AG04450 (cell line): Measurements from ENCODE around the gene TMEM154. TPM values are rescaled to one million over a fixed set of nuclear protein-coding genes. Genes with fewer than 3 reads are reported as not detected.

Experiments
- CTCF ChIA-PET: fragments of 300-600, 350-600 bp; formaldehyde crosslinking; extraction: SDS; loops from one replicate; lab custom pipeline; 2022; ENCODE audit warnings: antibody characterized with exemption, inconsistent platforms; lab: Charles Lee
- POLR2A ChIA-PET: fragments of 350-600 bp; formaldehyde crosslinking; extraction: SDS; loops from one replicate; lab custom pipeline; 2021; ENCODE audit warnings: antibody characterized with exemption, inconsistent platforms; lab: Yijun Ruan, JAX
- DNase-seq: peaks from one replicate; pipeline ENCODE4 v3.0.0-alpha.2; 2011; ENCODE audit warnings: low read depth, low spot score
- H3K27ac ChIP-seq: one replicate; pipeline ENCODE4 v1.5.1; 2012; ENCODE audit warnings: low read depth, low read length, control low read depth
- H3K27me3 ChIP-seq: one replicate; pipeline ENCODE4 v1.6.0; 2012; ENCODE audit warnings: low read length; ENCODE audit not compliant: control insufficient read depth, insufficient read depth
- H3K4me3 ChIP-seq: 2 replicates; pipeline ENCODE4 v1.5.1; 2011; ENCODE audit warnings: mild to moderate bottlenecking, low read depth, low read length, control low read depth
- H3K9me3 ChIP-seq: 2 replicates; pipeline ENCODE4 v1.5.1; 2012; ENCODE audit warnings: low read length; ENCODE audit not compliant: control insufficient read depth, insufficient read depth
- CTCF ChIP-seq: IDR thresholded peaks from 2 replicates; pipeline ENCODE4 v1.5.1; 2011; ENCODE audit warnings: low read depth, low read length, control low read depth, inconsistent platforms
- polyA plus RNA-seq: library from polyadenylated mRNA; depleted of rRNA; stranded (reverse); fragments of >200 nt; gene quantifications from 2 replicates; pipeline ENCODE4 v1.2.3, GENCODE V29; 2011

The TMEM154 gene
- polyA plus RNA-seq, 1 experiment = 0.63 TPM

GRCh38 chr4:152577708-152578396 lies 101.9 kb downstream of the TMEM154 start:
- Histone ChIP-seq H3K4me3 (no peak overlapping the region), H3K27me3 (no peaks in the 10 kb centered on the region), H3K9me3 (no peaks in the 10 kb centered on the region), H3K27ac (no peak overlapping the region)
- TF ChIP-seq CTCF = no peak
- ChIA-PET POLR2A (no interaction called here), CTCF (interaction anchor here (1.0 kb wide), 1 partner anchor 77 kb away, joined by 3 read pairs; no protein-coding TSS in a partner anchor)
- no peak for DNase-seq

GRCh38 chr4:152575533-152575932 lies 104.3 kb downstream of the TMEM154 start:
- POLR2A ChIA-PET = no interaction called here
- TF ChIP-seq CTCF = no peak
- DNase-seq = no peak
- H3K4me3 ChIP-seq = no peak overlapping the region
- H3K9me3 ChIP-seq = no peaks in the 10 kb centered on the region
- CTCF ChIA-PET = no interaction called here
- H3K27me3 ChIP-seq = no peaks in the 10 kb centered on the region
- H3K27ac ChIP-seq = no peak overlapping the region

GRCh38 chr4:152573861-152574260 lies 105.9 kb downstream of the TMEM154 start:
- Histone ChIP-seq H3K9me3 (no peaks in the 10 kb centered on the region), H3K4me3 (no peak overlapping the region), H3K27ac (no peak overlapping the region), H3K27me3 (no peaks in the 10 kb centered on the region)
- CTCF ChIA-PET = no interaction called here
- no peak for TF ChIP-seq CTCF
- POLR2A ChIA-PET = no interaction called here
- DNase-seq = no peak

- no peak for TF ChIP-seq CTCF
- DNase-seq = no peak
- CTCF ChIA-PET = interaction anchor here (0.5 to 0.7 kb wide), 2 partner anchors 106 to 186 kb away, joined by 3 read pairs; no protein-coding TSS in a partner anchor
- H3K27me3 ChIP-seq = no peaks in the 10 kb centered on the region
- no peak overlapping the region for H3K27ac ChIP-seq
- H3K9me3 ChIP-seq = no peaks in the 10 kb centered on the region
- POLR2A ChIA-PET = interaction anchor here (0.6 kb wide), 1 partner anchor 577 kb away, joined by 3 read pairs; no protein-coding TSS in a partner anchor
- H3K4me3 ChIP-seq = no peak overlapping the region
Measured at GRCh38 chr4:152572417-152573086, 107.2 kb downstream of the TMEM154 start.

- no peak for TF ChIP-seq CTCF
- Histone ChIP-seq H3K27me3 (peaks cover 3% of the 10 kb centered on the region), H3K27ac (no peak overlapping the region), H3K9me3 (no peaks in the 10 kb centered on the region), H3K4me3 (no peak overlapping the region)
- no peak for DNase-seq
- ChIA-PET CTCF (interaction anchor here (0.5 kb wide), 1 partner anchor 107 kb away, joined by 3 read pairs; no protein-coding TSS in a partner anchor), POLR2A (interaction anchor here (0.6 kb wide), 1 partner anchor 578 kb away, joined by 3 read pairs; no protein-coding TSS in a partner anchor)
Measured at GRCh38 chr4:152571770-152572169, 108.0 kb downstream of the TMEM154 start.
